Common myeloid progenitor, CD34-positive (primary cell): ENCODE data around the gene CCSER2.

Source experiments
- CTCF ChIA-PET: fragments of 350-600 bp; sonication (Branson Sonifier 250); formaldehyde crosslinking; loops from one replicate; lab custom pipeline; 2021; ENCODE audit warnings: antibody characterized with exemption; lab: Charles Lee
- POLR2A ChIA-PET: fragments of 350-600 bp; sonication (Branson Sonifier 250); formaldehyde crosslinking; loops from one replicate; lab custom pipeline; 2021; ENCODE audit warnings: antibody characterized with exemption; lab: Charles Lee
- DNase-seq, 3 donors: peaks; one replicate each; pipeline versions ENCODE4 v3.0.0 to v3.0.0-alpha.2; 2013
- H3K27ac ChIP-seq, 2 experiments: 1 replicate in 1 of 2; 2 replicates in 1 of 2; pipeline ENCODE4 v1.7.0; 2013; ENCODE audit warnings: inconsistent platforms in 2 of 2, low read length in 2 of 2, mild to moderate bottlenecking in 2 of 2, low read depth in 1 of 2, moderate library complexity in 1 of 2; ENCODE audit not compliant: severe bottlenecking in 2 of 2, insufficient read depth in 1 of 2, poor library complexity in 1 of 2
- H3K27me3 ChIP-seq, 5 experiments: replicated peaks in 2 of 5; 1 replicate in 3 of 5; 2 replicates in 2 of 5; pipeline versions ENCODE4 v1.6.1 to v1.7.0; 2013; ENCODE audit warnings: low read length in 4 of 5, mild to moderate bottlenecking in 2 of 5, moderate library complexity in 2 of 5, inconsistent platforms in 1 of 5; ENCODE audit not compliant: insufficient read depth in 5 of 5, control insufficient read depth in 4 of 5
- H3K36me3 ChIP-seq, 4 experiments: 1 replicate in 2 of 4; 2 replicates in 2 of 4; pipeline versions ENCODE4 v1.6.1 to v1.7.0; 2013; ENCODE audit warnings: low read length in 3 of 4, control low read depth in 1 of 4, mild to moderate bottlenecking in 1 of 4; ENCODE audit not compliant: control insufficient read depth in 4 of 4, insufficient read depth in 4 of 4
- H3K4me1 ChIP-seq, 4 experiments: 1 replicate in 3 of 4; 2 replicates in 1 of 4; pipeline versions ENCODE4 v1.6.1 to v1.7.1; 2013; ENCODE audit warnings: low read length in 3 of 4, mild to moderate bottlenecking in 3 of 4, control low read depth in 1 of 4, inconsistent platforms in 1 of 4, moderate library complexity in 1 of 4; ENCODE audit not compliant: control insufficient read depth in 4 of 4, insufficient read depth in 4 of 4; ENCODE audit errors: control extremely low read depth in 1 of 4
- H3K4me3 ChIP-seq, 7 experiments: 1 replicate in 4 of 7; 2 replicates in 3 of 7; pipeline versions ENCODE4 v1.5.1 to v1.7.0; 2013; ENCODE audit warnings: mild to moderate bottlenecking in 7 of 7, low read length in 6 of 7, moderate library complexity in 6 of 7, inconsistent platforms in 2 of 7, low read depth in 2 of 7, control low read depth in 1 of 7; ENCODE audit not compliant: insufficient read depth in 4 of 7, control insufficient read depth in 1 of 7; ENCODE audit errors: extremely low read depth in 1 of 7
- H3K9me3 ChIP-seq, 5 experiments: 1 replicate in 4 of 5; 2 replicates in 1 of 5; pipeline versions ENCODE4 v1.6.1 to v1.7.1; 2013; ENCODE audit warnings: low read length in 4 of 5, mild to moderate bottlenecking in 2 of 5, inconsistent platforms in 1 of 5, low read depth in 1 of 5, moderate library complexity in 1 of 5; ENCODE audit not compliant: control insufficient read depth in 4 of 5, insufficient read depth in 2 of 5; ENCODE audit errors: control extremely low read depth in 1 of 5
- WGBS: methylation state at CpG from one replicate; pipeline ENCODE4 v1.1.5; 2013; ENCODE audit not compliant: insufficient coverage; 5-methylcytosine and 5-hydroxymethylcytosine counted together

CCSER2 gene

GRCh38 chr10:84352251-84352842, 24.0 kb downstream of the CCSER2 start:
- ChIA-PET POLR2A (interaction anchor here (0.5 kb wide), 1 partner anchor 149 kb away, joined by 3 read pairs; no protein-coding TSS in a partner anchor), CTCF (interaction anchor here (0.6 to 4.1 kb wide), 17 partner anchors 8 to 186 kb away, joined by 3 to 34 read pairs (median 5); no protein-coding TSS in a partner anchor)

GRCh38 chr10:84353052-84353803, 24.8 kb downstream of the CCSER2 start:
- no peak overlapping the region for H3K27ac ChIP-seq
- H3K36me3 ChIP-seq = no peaks in the 10 kb centered on the region
- H3K27me3 ChIP-seq = no peaks in the 10 kb centered on the region
- 100% methylated on average over 3 of the region's 11 CpGs for WGBS
- ChIA-PET POLR2A (no interaction called here), CTCF (interaction anchor here (0.8 to 4.1 kb wide), 15 partner anchors 9 to 185 kb away, joined by 3 to 34 read pairs (median 5); no protein-coding TSS in a partner anchor)
- no peaks in the 10 kb centered on the region for H3K4me1 ChIP-seq
- no peaks in the 10 kb centered on the region for H3K9me3 ChIP-seq
- DNase-seq = no peak
- H3K4me3 ChIP-seq = no peak overlapping the region

More at GRCh38 chr10:84352251-84352842, 24.0 kb downstream of the CCSER2 start:
- H3K27me3 ChIP-seq = no peaks in the 10 kb centered on the region
- peak; percentile 63 to 77 (median 74) for DNase-seq
- H3K4me3 ChIP-seq = no peak overlapping the region
- no peak overlapping the region for H3K27ac ChIP-seq
- WGBS = no CpG with 5 or more reads among the region's 7 CpGs
- no peaks in the 10 kb centered on the region for H3K9me3 ChIP-seq
- no peaks in the 10 kb centered on the region for H3K36me3 ChIP-seq
- H3K4me1 ChIP-seq = no peaks in the 10 kb centered on the region

DNA sequence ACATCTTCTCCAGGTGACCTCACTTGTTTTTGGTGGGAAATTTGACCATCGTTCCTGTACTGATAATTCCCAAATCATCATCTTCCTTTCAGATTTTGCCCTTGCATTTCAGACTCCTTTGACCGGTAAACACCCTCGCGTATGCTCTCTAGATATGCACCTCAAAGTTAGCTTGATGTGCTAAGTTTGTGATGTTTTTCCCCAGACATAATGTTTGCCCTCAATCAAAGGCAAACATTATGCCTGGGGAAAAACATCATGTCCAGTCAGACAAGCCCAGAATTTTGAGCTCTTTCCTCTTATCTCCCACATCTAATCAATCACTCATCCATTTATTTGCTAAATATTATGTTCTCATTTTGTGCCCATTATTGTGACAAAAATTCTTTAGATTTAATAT, 26.2 kb downstream of the CCSER2 start:
- Histone ChIP-seq H3K9me3 (no peaks in the 10 kb centered on the region), H3K4me3 (no peak overlapping the region), H3K27me3 (no peaks in the 10 kb centered on the region), H3K4me1 (no peaks in the 10 kb centered on the region), H3K27ac (no peak overlapping the region), H3K36me3 (no peaks in the 10 kb centered on the region)
- no peak for DNase-seq
- ChIA-PET CTCF (interaction anchor here (1.0 to 3.3 kb wide), 2 partner anchors 11 to 183 kb away, joined by 4 to 34 read pairs; no protein-coding TSS in a partner anchor), POLR2A (no interaction called here)
- WGBS = 100% methylated on average over 2 of the region's 4 CpGs

DNA sequence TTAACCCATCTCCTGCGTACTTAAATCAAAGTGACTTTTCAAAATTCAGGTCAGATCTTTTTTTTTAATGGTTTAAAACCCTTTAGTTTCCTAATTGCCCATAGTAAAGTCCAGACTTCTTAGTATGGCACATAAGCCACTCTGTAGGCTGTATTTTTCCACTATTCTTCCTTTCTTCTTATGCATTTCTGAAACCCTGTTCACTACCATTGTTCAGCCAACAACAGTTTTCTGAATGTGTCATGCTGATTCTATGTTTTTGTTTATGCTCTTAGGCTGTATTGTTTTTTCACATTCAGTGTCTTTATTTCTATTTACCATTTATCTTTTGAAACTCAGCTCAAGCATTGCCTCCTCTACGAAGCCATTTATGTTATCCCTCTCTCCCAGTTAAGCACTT, 26.7 kb downstream of the CCSER2 start:
- CTCF ChIA-PET = interaction anchor here (1.0 to 3.3 kb wide), 2 partner anchors 10 to 183 kb away, joined by 4 to 34 read pairs; no protein-coding TSS in a partner anchor
- no peak overlapping the region for H3K4me3 ChIP-seq
- 90% methylated on average over 2 of the region's 2 CpGs for WGBS

DNA sequence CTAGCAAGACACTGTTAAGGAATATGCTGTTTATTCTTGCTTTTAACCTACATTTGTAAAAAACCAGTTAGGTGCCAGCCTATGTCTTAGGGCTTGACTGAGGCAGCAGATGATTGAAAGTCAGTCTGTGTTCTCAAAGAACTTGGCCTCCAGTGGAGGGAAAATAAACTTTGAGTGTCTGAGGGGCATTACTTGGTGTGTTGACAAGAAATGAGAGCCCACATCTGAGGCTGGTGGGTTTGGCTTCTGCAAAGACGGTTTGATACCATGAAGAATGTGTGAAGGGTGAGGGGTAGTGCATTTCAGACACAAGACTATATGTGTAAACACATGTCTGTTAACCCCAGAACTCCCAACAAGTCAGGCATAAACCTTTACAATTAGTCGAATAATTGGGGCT, 28.5 kb downstream of the CCSER2 start:
- Histone ChIP-seq H3K4me1 (peaks cover 0 to 8% (median under 1%) of the 10 kb centered on the region in 4 experiments), H3K27ac (no peak overlapping the region), H3K36me3 (no peaks in the 10 kb centered on the region), H3K4me3 (no peak overlapping the region), H3K9me3 (no peaks in the 10 kb centered on the region), H3K27me3 (no peaks in the 10 kb centered on the region)
- ChIA-PET POLR2A (no interaction called here), CTCF (interaction anchor here (0.9 to 2.0 kb wide), 2 partner anchors 13 to 46 kb away, joined by 3 to 5 read pairs; no protein-coding TSS in a partner anchor)
- WGBS = no CpG with 5 or more reads among the region's 2 CpGs
- DNase-seq = no peak

More for the DNA sequence above, 26.7 kb downstream of the CCSER2 start:
- Histone ChIP-seq H3K27me3 (no peaks in the 10 kb centered on the region), H3K9me3 (no peaks in the 10 kb centered on the region), H3K36me3 (no peaks in the 10 kb centered on the region), H3K27ac (no peak overlapping the region), H3K4me1 (no peaks in the 10 kb centered on the region)
- DNase-seq = no peak
- POLR2A ChIA-PET = no interaction called here

DNA sequence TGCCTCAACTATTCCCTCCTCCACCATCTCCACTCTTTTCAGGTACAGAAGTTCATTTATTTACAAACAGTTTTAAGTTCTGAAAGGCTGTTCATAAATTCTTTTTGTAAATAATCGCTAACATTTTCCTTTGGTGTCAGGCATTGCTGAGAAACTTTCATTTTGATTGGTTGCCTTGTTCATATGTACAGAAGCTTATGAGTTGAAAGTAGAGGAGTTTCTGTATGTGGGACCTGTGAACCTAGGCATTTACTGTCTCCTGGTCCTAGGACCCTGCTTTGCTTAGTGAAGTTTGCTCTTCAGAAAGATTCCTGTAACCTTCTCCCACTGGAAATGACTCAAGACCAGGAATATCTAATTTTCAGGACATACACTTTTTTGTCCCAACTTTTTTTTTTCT, 30.4 kb downstream of the CCSER2 start:
- Histone ChIP-seq H3K36me3 (no peaks in the 10 kb centered on the region), H3K9me3 (no peaks in the 10 kb centered on the region), H3K4me1 (peaks cover 0 to 11% (median 6%) of the 10 kb centered on the region in 4 experiments), H3K27me3 (no peaks in the 10 kb centered on the region), H3K27ac (no peak overlapping the region), H3K4me3 (no peak overlapping the region)
- DNase-seq = no peak
- WGBS = no CpG with 5 or more reads among the region's 1 CpG
- CTCF ChIA-PET = interaction anchor here (0.7 kb wide), 1 partner anchor 20 kb away, joined by 3 read pairs; no protein-coding TSS in a partner anchor
- POLR2A ChIA-PET = no interaction called here
